ENCODE results near the gene IPO9. TPM values are rescaled to one million over a fixed set of nuclear protein-coding genes. Genes with fewer than 3 reads are reported as not detected.
A peak's percentile ranks its signal among the peaks of the same experiment; 100 is the strongest.

IPO9 gene
- total RNA-seq, result 10 to 100 TPM; 10.7 to 15.6 TPM

- no peaks in the 10 kb centered on the region for H3K9me3 ChIP-seq
- H3K4me3 ChIP-seq, result peak within 1 kb of the TSS; percentile 82 to 96
- H3K4me1 ChIP-seq, result peaks cover 0 to 46% of the 10 kb centered on the region in 2 donors
- no peaks in the 10 kb centered on the region for H3K36me3 ChIP-seq
- TF ChIP-seq, protein P1, sequence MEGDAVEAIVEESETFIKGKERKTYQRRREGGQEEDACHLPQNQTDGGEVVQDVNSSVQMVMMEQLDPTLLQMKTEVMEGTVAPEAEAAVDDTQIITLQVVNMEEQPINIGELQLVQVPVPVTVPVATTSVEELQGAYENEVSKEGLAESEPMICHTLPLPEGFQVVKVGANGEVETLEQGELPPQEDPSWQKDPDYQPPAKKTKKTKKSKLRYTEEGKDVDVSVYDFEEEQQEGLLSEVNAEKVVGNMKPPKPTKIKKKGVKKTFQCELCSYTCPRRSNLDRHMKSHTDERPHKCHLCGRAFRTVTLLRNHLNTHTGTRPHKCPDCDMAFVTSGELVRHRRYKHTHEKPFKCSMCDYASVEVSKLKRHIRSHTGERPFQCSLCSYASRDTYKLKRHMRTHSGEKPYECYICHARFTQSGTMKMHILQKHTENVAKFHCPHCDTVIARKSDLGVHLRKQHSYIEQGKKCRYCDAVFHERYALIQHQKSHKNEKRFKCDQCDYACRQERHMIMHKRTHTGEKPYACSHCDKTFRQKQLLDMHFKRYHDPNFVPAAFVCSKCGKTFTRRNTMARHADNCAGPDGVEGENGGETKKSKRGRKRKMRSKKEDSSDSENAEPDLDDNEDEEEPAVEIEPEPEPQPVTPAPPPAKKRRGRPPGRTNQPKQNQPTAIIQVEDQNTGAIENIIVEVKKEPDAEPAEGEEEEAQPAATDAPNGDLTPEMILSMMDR (IDR thresholded peaks at IDR 0.05), result peak; percentile 98 to 99
- no peaks in the 10 kb centered on the region for H3K27me3 ChIP-seq
- peak; percentile 93 for DNase-seq (ENCODE audit: low spot score)
- peak within 1 kb of the TSS; percentile 89 to 93 for H3K27ac ChIP-seq
Measured at GRCh38 chr1:201828820-201829774, at the start of gene IPO9. TSS of gene IPO9 (plus strand) at chr1:201829157. CDS start at chr1:201829210, 53 bp downstream.

- H3K4me1 ChIP-seq, result peaks cover 0 to 18% of the 10 kb centered on the region in 2 donors
- no peaks in the 10 kb centered on the region for H3K9me3 ChIP-seq
- peak overlapping the region; percentile 18 to 67 for H3K27ac ChIP-seq
- peaks cover 37% of the 10 kb centered on the region for H3K36me3 ChIP-seq
- H3K4me3 ChIP-seq, result no peak overlapping the region
- no peaks in the 10 kb centered on the region for H3K27me3 ChIP-seq
- no peak for DNase-seq (ENCODE audit: low spot score)
- TF ChIP-seq, protein P1 (IDR thresholded peaks at IDR 0.05), result no peak
Measured at GRCh38 chr1:201779351-201779880, 49.5 kb upstream of the IPO9 start.

DNA sequence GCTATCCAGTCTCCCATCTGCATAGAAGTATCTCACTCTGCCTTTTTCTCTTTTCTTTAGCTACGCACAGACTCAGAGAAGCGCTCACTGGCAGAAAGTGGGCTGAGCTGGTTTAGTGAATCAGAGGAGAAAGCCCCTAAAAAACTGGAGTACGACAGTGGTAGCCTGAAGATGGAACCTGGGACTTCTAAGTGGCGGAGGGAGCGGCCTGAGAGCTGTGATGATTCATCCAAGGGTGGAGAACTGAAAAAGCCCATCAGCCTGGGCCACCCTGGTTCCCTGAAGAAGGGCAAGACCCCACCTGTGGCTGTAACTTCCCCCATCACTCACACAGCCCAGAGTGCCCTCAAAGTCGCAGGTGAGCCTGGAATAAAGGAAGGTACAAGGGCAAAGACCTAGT lies 48.0 kb upstream of the IPO9 start:
- Histone ChIP-seq H3K4me3 (no peak overlapping the region), H3K27ac (no peak overlapping the region), H3K4me1 (peaks cover 0 to 14% of the 10 kb centered on the region in 2 donors), H3K27me3 (no peaks in the 10 kb centered on the region), H3K36me3 (peaks cover 37% of the 10 kb centered on the region), H3K9me3 (no peaks in the 10 kb centered on the region)
- DNase-seq (ENCODE audit: low spot score), result no peak
- TF ChIP-seq, protein P1 (IDR thresholded peaks at IDR 0.05), result no peak

DNA sequence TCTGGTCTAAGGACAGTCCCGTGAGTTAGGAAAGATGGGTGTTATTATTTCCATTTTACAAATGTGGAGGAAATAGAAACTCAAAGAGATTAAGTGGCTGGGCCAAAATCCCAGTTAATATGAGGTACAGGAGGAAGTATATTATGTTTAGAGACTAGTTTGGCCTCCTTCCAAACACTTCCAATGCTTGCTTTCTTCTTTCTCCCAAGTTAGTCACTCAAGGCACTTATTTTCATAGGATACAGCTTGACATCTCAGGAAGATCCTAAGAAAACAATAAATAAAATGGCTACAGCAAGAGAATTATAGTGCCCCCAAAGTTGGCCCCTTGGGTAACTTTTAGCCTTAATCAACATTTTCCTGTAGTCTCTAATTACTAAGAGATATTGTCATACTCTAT lies 47.5 kb upstream of the IPO9 start:
- no peak for DNase-seq (ENCODE audit: low spot score)
- peaks cover 40% of the 10 kb centered on the region for H3K36me3 ChIP-seq
- peaks cover 0 to 16% of the 10 kb centered on the region in 2 donors for H3K4me1 ChIP-seq
- H3K9me3 ChIP-seq, result no peaks in the 10 kb centered on the region
- H3K27me3 ChIP-seq, result no peaks in the 10 kb centered on the region
- TF ChIP-seq, protein P1 (IDR thresholded peaks at IDR 0.05), result no peak
- H3K4me3 ChIP-seq, result no peak overlapping the region
- no peak overlapping the region for H3K27ac ChIP-seq

- TF ChIP-seq, protein P1 (IDR thresholded peaks at IDR 0.05), result no peak
Measured at GRCh38 chr1:201782353-201782752, 46.6 kb upstream of the IPO9 start.

More at GRCh38 chr1:201782353-201782752, 46.6 kb upstream of the IPO9 start:
- H3K27me3 ChIP-seq, result no peaks in the 10 kb centered on the region
- H3K4me1 ChIP-seq, result peaks cover 0 to 15% of the 10 kb centered on the region in 2 donors
- peaks cover 46% of the 10 kb centered on the region for H3K36me3 ChIP-seq
- DNase-seq (ENCODE audit: low spot score), result no peak
- no peak overlapping the region for H3K27ac ChIP-seq
- no peak overlapping the region for H3K4me3 ChIP-seq
- no peaks in the 10 kb centered on the region for H3K9me3 ChIP-seq
